ENCODE measurements around the gene BCL7A. TPM values are rescaled to one million over a fixed set of nuclear protein-coding genes. Genes with fewer than 3 reads are reported as not detected.

BCL7A gene
- total RNA-seq, 1 experiment from 2014 or later: 14.5 TPM

DNA sequence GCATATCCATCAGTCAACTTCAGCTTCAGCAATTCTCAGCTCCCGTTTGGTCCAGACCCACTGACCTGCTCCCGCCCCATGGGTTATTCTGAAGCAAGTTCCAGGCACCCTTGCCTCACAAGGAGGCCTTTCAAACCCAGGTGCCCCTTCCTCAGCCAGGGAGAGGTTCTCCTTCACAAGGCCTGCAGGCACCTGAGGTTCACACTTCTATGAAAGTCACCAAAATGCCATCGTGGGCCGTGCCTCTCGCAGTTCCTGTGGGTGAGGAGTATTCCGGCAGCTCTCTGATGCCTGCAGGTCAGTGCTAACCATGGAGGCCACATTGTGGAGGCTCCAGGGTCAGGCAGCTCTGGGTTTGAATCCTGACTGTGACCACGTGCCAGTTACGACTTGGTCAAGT lies 40.2 kb upstream of the BCL7A start:
- intact Hi-C loops (cut with micrococcal nuclease; ENCODE audit: unreplicated experiment) (no loop called here), in situ Hi-C loops (cut with HindIII; ENCODE audit: low pct_unique_long_range_greater_than_20kb, low sequenced_read_pairs) (no loop called here)
- H3K4me1 ChIP-seq (ENCODE audit: control insufficient read depth, insufficient read depth, low read length): no peaks in the 10 kb centered on the region
- no peak overlapping the region for H3K4me3 ChIP-seq (ENCODE audit: low read depth in 2 of 2, low read length in 2 of 2)
- CTCF ChIA-PET: no interaction called here
- ATAC-seq (no peak; the same call in 1 of the 2 replicates), DNase-seq (ENCODE audit: low read depth, low spot score) (no peak)
- no peaks in the 10 kb centered on the region for H3K36me3 ChIP-seq (ENCODE audit: control insufficient read depth, insufficient read depth, low read length)
- no peak overlapping the region for H3K27ac ChIP-seq (ENCODE audit: low read length)
- no peaks in the 10 kb centered on the region for H3K27me3 ChIP-seq (ENCODE audit: control insufficient read depth, insufficient read depth, low read length)
- no peaks in the 10 kb centered on the region for H3K9me3 ChIP-seq (ENCODE audit: control insufficient read depth, insufficient read depth, low read depth, low read length)
- BruUV-seq (replicated peaks): no TSS peak
- TF ChIP-seq, protein P1, sequence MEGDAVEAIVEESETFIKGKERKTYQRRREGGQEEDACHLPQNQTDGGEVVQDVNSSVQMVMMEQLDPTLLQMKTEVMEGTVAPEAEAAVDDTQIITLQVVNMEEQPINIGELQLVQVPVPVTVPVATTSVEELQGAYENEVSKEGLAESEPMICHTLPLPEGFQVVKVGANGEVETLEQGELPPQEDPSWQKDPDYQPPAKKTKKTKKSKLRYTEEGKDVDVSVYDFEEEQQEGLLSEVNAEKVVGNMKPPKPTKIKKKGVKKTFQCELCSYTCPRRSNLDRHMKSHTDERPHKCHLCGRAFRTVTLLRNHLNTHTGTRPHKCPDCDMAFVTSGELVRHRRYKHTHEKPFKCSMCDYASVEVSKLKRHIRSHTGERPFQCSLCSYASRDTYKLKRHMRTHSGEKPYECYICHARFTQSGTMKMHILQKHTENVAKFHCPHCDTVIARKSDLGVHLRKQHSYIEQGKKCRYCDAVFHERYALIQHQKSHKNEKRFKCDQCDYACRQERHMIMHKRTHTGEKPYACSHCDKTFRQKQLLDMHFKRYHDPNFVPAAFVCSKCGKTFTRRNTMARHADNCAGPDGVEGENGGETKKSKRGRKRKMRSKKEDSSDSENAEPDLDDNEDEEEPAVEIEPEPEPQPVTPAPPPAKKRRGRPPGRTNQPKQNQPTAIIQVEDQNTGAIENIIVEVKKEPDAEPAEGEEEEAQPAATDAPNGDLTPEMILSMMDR (IDR thresholded peaks at IDR 0.05): no peak
- TF ChIP-seq, protein P2, sequence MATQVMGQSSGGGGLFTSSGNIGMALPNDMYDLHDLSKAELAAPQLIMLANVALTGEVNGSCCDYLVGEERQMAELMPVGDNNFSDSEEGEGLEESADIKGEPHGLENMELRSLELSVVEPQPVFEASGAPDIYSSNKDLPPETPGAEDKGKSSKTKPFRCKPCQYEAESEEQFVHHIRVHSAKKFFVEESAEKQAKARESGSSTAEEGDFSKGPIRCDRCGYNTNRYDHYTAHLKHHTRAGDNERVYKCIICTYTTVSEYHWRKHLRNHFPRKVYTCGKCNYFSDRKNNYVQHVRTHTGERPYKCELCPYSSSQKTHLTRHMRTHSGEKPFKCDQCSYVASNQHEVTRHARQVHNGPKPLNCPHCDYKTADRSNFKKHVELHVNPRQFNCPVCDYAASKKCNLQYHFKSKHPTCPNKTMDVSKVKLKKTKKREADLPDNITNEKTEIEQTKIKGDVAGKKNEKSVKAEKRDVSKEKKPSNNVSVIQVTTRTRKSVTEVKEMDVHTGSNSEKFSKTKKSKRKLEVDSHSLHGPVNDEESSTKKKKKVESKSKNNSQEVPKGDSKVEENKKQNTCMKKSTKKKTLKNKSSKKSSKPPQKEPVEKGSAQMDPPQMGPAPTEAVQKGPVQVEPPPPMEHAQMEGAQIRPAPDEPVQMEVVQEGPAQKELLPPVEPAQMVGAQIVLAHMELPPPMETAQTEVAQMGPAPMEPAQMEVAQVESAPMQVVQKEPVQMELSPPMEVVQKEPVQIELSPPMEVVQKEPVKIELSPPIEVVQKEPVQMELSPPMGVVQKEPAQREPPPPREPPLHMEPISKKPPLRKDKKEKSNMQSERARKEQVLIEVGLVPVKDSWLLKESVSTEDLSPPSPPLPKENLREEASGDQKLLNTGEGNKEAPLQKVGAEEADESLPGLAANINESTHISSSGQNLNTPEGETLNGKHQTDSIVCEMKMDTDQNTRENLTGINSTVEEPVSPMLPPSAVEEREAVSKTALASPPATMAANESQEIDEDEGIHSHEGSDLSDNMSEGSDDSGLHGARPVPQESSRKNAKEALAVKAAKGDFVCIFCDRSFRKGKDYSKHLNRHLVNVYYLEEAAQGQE (IDR thresholded peaks at IDR 0.05; ENCODE audit: insufficient read depth in 1 of 2, low read depth in 2 of 2, low read length in 1 of 2): no peak
- TF ChIP-seq TCF7L2 (IDR thresholded peaks at IDR 0.05; ENCODE audit: low read depth, low read length) (no peak), SIN3A (IDR thresholded peaks at IDR 0.05; ENCODE audit: borderline replicate concordance, insufficient read depth, low read depth, low read length) (no peak), POLR2AphosphoS5 (IDR thresholded peaks at IDR 0.05; ENCODE audit: low read depth, low read length) (no peak)
- POLR2A ChIA-PET: interaction anchor here (0.7 kb wide), 1 partner anchor 25 kb away, joined by 6 read pairs; no protein-coding TSS in a partner anchor

DNA sequence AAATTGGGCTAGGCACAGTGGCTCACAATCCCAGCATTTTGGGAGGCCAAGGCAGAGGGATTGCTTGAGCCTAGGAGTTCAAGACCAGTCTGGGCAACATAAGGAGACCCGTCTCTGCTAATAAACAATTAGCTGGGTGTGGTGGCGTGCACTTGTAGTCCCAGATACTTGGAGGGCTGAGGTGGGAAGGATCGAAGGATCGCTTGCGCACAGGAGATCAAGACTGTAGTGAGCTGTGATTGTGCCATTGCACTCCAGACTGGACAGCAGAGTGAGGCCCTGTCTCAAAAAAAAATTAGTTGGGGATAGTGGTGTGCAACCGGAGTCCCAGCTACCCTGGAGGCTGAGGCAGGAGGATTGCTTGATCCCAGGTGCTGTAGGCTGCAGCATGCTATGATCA lies 38.7 kb upstream of the BCL7A start:
- Histone ChIP-seq H3K36me3 (ENCODE audit: control insufficient read depth, insufficient read depth, low read length) (no peaks in the 10 kb centered on the region), H3K9me3 (ENCODE audit: control insufficient read depth, insufficient read depth, low read depth, low read length) (no peaks in the 10 kb centered on the region), H3K27me3 (ENCODE audit: control insufficient read depth, insufficient read depth, low read length) (no peaks in the 10 kb centered on the region), H3K27ac (ENCODE audit: low read length) (no peak overlapping the region), H3K4me3 (ENCODE audit: low read depth in 2 of 2, low read length in 2 of 2) (no peak overlapping the region), H3K4me1 (ENCODE audit: control insufficient read depth, insufficient read depth, low read length) (no peaks in the 10 kb centered on the region)
- POLR2A ChIA-PET: no interaction called here
- CTCF ChIA-PET: no interaction called here
- ATAC-seq (no peak), DNase-seq (ENCODE audit: low read depth, low spot score) (no peak)
- in situ Hi-C loops (cut with HindIII; ENCODE audit: low pct_unique_long_range_greater_than_20kb, low sequenced_read_pairs): no loop called here
- intact Hi-C loops (cut with micrococcal nuclease; ENCODE audit: unreplicated experiment): no loop called here
- BruUV-seq (replicated peaks): no TSS peak
- TF ChIP-seq SIN3A (IDR thresholded peaks at IDR 0.05; ENCODE audit: borderline replicate concordance, insufficient read depth, low read depth, low read length): no peak
- no peak for TF ChIP-seq TCF7L2 (IDR thresholded peaks at IDR 0.05; ENCODE audit: low read depth, low read length)
- TF ChIP-seq POLR2AphosphoS5 (IDR thresholded peaks at IDR 0.05; ENCODE audit: low read depth, low read length): no peak

DNA sequence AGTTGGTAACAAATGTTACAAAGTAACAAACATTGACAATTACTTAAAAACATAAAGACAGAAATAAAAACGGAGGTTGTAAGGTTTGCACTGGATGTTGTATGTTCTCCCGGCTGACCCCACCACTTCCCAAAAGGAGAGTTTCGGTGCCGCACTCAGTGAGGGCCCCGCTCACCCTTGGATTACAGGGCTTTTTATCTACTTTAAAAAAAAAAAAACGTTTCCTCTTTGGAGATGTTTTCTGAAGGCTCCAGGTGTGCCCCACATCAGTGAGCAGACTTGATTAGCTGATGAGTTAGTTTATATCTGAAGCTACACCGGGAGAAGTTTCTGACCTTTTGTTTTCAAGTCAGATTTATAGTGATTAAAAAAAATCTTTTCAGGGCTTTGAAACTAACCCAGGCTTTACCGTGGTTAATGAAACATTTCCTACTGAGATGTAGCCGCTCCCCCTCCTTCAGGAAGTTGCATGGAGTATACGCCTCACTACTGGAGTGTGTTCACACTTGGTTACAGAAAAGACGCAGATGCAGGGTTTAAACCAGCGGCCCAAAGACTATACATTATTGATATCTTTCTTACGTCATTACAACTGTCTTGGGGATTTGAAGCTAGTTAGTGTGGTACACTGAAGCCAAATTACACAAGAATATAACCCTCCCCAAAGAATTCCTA lies 38.0 kb upstream of the BCL7A start:
- TF ChIP-seq, protein P2 (IDR thresholded peaks at IDR 0.05; ENCODE audit: insufficient read depth in 1 of 2, low read depth in 2 of 2, low read length in 1 of 2): no peak
- TF ChIP-seq TCF7L2 (IDR thresholded peaks at IDR 0.05; ENCODE audit: low read depth, low read length) (no peak), POLR2AphosphoS5 (IDR thresholded peaks at IDR 0.05; ENCODE audit: low read depth, low read length) (no peak), SIN3A (IDR thresholded peaks at IDR 0.05; ENCODE audit: borderline replicate concordance, insufficient read depth, low read depth, low read length) (no peak)
- TF ChIP-seq, protein P1 (IDR thresholded peaks at IDR 0.05): no peak
- Histone ChIP-seq H3K36me3 (ENCODE audit: control insufficient read depth, insufficient read depth, low read length) (no peaks in the 10 kb centered on the region), H3K4me3 (ENCODE audit: low read depth in 2 of 2, low read length in 2 of 2) (no peak overlapping the region), H3K9me3 (ENCODE audit: control insufficient read depth, insufficient read depth, low read depth, low read length) (no peaks in the 10 kb centered on the region), H3K4me1 (ENCODE audit: control insufficient read depth, insufficient read depth, low read length) (no peaks in the 10 kb centered on the region), H3K27me3 (ENCODE audit: control insufficient read depth, insufficient read depth, low read length) (no peaks in the 10 kb centered on the region), H3K27ac (ENCODE audit: low read length) (no peak overlapping the region)
- DNase-seq (ENCODE audit: low read depth, low spot score): no peak
- no TSS peak for BruUV-seq (replicated peaks)
- ChIA-PET POLR2A (no interaction called here), CTCF (no interaction called here)
- intact Hi-C loops (cut with micrococcal nuclease; ENCODE audit: unreplicated experiment): no loop called here
- no peak for ATAC-seq
- in situ Hi-C loops (cut with HindIII; ENCODE audit: low pct_unique_long_range_greater_than_20kb, low sequenced_read_pairs): no loop called here

Data from Panc1 (cell line).